ENCODE results near the gene CMC2. TPM values are rescaled to one million over a fixed set of nuclear protein-coding genes. Genes with fewer than 3 reads are reported as not detected.

CMC2 gene
- polyA plus RNA-seq, 1 donor from 2014 or later = 172 TPM

DNA sequence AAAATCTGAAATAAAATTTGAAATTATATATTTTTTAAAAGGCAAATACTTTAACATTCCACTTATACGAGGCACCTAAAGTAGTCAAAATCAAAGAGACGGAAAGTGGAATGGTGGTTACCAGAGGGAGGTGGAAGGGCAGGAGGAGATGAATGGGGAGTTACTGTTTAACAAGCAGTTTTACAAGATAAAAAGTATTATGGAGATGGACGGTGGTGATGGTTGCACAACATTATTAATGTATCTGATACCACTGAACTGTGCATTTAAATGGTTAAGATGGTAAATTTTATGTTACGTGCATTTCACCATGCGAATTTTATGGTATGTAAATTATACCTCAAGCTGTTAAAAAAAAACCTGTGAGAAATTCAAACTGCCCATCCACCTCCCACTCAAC lies 5.4 kb downstream of the CMC2 start:
- H2AFZ ChIP-seq (ENCODE audit: low read depth, low read length) = no peak overlapping the region
- no peaks in the 10 kb centered on the region for H3K36me3 ChIP-seq (ENCODE audit: insufficient read depth, low read length)
- no peaks in the 10 kb centered on the region for H3F3A ChIP-seq (ENCODE audit: insufficient read depth, low read length, poor library complexity, severe bottlenecking)
- H3K9me3 ChIP-seq (ENCODE audit: low read length) = no peaks in the 10 kb centered on the region
- no peaks in the 10 kb centered on the region for H3K9me2 ChIP-seq (ENCODE audit: insufficient read depth, low read length)
- no peaks in the 10 kb centered on the region for H3K27me3 ChIP-seq (ENCODE audit: insufficient read depth, low read depth, low read length)
- no peak overlapping the region for H3K4me3 ChIP-seq (ENCODE audit: low read length)
- H4K20me1 ChIP-seq (ENCODE audit: insufficient read depth) = no peaks in the 10 kb centered on the region
- no peak overlapping the region for H3K27ac ChIP-seq (ENCODE audit: low read length)
- TF ChIP-seq RAD21 (conservative IDR thresholded peaks at IDR 0.05) (no peak), TAF1 (IDR thresholded peaks at IDR 0.05; ENCODE audit: low read depth) (no peak), EP300 (conservative IDR thresholded peaks at IDR 0.05; ENCODE audit: poor library complexity, severe bottlenecking) (no peak)
- no peak overlapping the region for H3K4me2 ChIP-seq (ENCODE audit: low read length)
- H3K79me2 ChIP-seq (replicated peaks; ENCODE audit: insufficient read depth, low read length) = peaks cover 61% of the 10 kb centered on the region
- H3K9ac ChIP-seq (ENCODE audit: low read length) = no peak overlapping the region

DNA sequence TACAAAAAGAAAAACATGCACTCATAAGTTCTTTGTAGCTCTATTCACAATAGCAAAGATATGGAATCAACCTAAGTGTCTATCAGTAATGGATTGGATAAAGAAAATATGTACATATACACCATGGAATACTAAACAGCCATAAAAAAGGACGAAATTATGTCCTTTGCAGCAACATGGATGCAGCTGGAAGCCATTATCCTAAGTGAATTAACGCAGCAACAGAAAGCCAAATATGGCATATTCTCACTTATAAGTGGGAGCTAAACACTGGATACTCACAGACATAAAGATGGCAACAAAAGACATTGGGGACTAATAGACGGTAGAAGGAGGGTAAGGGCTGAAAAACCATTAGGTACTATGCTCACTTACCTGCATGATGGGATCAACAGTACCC lies 5.8 kb downstream of the CMC2 start:
- TF ChIP-seq, protein P1, sequence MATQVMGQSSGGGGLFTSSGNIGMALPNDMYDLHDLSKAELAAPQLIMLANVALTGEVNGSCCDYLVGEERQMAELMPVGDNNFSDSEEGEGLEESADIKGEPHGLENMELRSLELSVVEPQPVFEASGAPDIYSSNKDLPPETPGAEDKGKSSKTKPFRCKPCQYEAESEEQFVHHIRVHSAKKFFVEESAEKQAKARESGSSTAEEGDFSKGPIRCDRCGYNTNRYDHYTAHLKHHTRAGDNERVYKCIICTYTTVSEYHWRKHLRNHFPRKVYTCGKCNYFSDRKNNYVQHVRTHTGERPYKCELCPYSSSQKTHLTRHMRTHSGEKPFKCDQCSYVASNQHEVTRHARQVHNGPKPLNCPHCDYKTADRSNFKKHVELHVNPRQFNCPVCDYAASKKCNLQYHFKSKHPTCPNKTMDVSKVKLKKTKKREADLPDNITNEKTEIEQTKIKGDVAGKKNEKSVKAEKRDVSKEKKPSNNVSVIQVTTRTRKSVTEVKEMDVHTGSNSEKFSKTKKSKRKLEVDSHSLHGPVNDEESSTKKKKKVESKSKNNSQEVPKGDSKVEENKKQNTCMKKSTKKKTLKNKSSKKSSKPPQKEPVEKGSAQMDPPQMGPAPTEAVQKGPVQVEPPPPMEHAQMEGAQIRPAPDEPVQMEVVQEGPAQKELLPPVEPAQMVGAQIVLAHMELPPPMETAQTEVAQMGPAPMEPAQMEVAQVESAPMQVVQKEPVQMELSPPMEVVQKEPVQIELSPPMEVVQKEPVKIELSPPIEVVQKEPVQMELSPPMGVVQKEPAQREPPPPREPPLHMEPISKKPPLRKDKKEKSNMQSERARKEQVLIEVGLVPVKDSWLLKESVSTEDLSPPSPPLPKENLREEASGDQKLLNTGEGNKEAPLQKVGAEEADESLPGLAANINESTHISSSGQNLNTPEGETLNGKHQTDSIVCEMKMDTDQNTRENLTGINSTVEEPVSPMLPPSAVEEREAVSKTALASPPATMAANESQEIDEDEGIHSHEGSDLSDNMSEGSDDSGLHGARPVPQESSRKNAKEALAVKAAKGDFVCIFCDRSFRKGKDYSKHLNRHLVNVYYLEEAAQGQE (IDR thresholded peaks at IDR 0.05; ENCODE audit: borderline replicate concordance) = no peak
- TF ChIP-seq SMC3 (conservative IDR thresholded peaks at IDR 0.05; ENCODE audit: poor library complexity) = no peak
- TF ChIP-seq RAD21 (conservative IDR thresholded peaks at IDR 0.05) = no peak

DNA sequence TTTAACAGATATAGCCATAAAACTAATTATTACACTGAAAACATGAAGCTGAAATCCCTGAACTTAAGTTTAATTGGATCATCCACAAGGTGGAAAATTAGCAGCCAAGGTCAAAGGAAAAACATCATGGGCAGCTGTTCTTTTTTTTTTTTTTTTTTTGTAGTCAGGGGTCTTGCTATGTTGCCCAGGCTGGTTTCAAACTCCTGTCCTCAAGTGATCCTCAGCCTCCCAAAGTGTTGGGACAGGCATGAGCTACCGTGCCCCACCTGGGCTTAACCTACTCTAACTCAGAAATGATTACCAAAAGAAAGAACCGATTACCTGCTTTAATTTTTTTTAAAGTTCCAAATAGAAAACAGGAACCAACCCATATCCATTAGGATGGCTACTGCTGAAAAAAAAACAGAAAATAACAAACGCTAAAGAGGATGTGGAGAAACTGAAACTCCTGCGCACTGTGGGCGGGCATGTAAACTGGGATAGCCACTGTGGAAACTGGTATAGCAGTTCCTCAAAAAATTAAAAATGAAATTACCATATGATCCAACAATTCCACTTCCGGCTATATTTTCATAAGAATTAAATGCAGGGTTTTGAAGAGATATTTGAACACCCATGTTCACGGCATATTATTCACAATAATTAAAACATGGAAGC lies 8.6 kb downstream of the CMC2 start:
- Histone ChIP-seq H2AFZ (ENCODE audit: low read depth, low read length) (no peak overlapping the region), H3K4me2 (ENCODE audit: low read length) (no peak overlapping the region), H3K27ac (ENCODE audit: low read length) (no peak overlapping the region), H3K36me3 (ENCODE audit: insufficient read depth, low read length) (no peaks in the 10 kb centered on the region), H3F3A (ENCODE audit: insufficient read depth, low read length, poor library complexity, severe bottlenecking) (no peaks in the 10 kb centered on the region), H3K9me2 (ENCODE audit: insufficient read depth, low read length) (no peaks in the 10 kb centered on the region), H4K20me1 (ENCODE audit: insufficient read depth) (no peaks in the 10 kb centered on the region), H3K4me3 (ENCODE audit: low read length) (no peak overlapping the region), H3K27me3 (ENCODE audit: insufficient read depth, low read depth, low read length) (no peaks in the 10 kb centered on the region), H3K9me3 (ENCODE audit: low read length) (no peaks in the 10 kb centered on the region), H3K79me2 (replicated peaks; ENCODE audit: insufficient read depth, low read length) (peaks cover 32% of the 10 kb centered on the region), H3K9ac (ENCODE audit: low read length) (no peak overlapping the region)
- TF ChIP-seq POLR2AphosphoS5 (IDR thresholded peaks at IDR 0.05) = no peak
- TF ChIP-seq TAF1 (IDR thresholded peaks at IDR 0.05; ENCODE audit: low read depth) = no peak
- TF ChIP-seq EZH2 (IDR thresholded peaks at IDR 0.05; ENCODE audit: borderline replicate concordance, insufficient read depth, low read length, poor library complexity, severe bottlenecking) = no peak
- no peak for TF ChIP-seq RAD21 (conservative IDR thresholded peaks at IDR 0.05)
- TF ChIP-seq, protein P2, sequence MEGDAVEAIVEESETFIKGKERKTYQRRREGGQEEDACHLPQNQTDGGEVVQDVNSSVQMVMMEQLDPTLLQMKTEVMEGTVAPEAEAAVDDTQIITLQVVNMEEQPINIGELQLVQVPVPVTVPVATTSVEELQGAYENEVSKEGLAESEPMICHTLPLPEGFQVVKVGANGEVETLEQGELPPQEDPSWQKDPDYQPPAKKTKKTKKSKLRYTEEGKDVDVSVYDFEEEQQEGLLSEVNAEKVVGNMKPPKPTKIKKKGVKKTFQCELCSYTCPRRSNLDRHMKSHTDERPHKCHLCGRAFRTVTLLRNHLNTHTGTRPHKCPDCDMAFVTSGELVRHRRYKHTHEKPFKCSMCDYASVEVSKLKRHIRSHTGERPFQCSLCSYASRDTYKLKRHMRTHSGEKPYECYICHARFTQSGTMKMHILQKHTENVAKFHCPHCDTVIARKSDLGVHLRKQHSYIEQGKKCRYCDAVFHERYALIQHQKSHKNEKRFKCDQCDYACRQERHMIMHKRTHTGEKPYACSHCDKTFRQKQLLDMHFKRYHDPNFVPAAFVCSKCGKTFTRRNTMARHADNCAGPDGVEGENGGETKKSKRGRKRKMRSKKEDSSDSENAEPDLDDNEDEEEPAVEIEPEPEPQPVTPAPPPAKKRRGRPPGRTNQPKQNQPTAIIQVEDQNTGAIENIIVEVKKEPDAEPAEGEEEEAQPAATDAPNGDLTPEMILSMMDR (IDR thresholded peaks at IDR 0.05; ENCODE audit: poor library complexity, severe bottlenecking) = no peak
- no peak for TF ChIP-seq MXI1 (conservative IDR thresholded peaks at IDR 0.05; ENCODE audit: poor library complexity, severe bottlenecking)
- no peak for TF ChIP-seq SMC3 (conservative IDR thresholded peaks at IDR 0.05; ENCODE audit: poor library complexity)
- no peak for TF ChIP-seq EP300 (conservative IDR thresholded peaks at IDR 0.05; ENCODE audit: poor library complexity, severe bottlenecking)
- TF ChIP-seq, protein P1 (IDR thresholded peaks at IDR 0.05; ENCODE audit: borderline replicate concordance) = no peak

More for the DNA sequence above, 5.8 kb downstream of the CMC2 start:
- Histone ChIP-seq H3K4me2 (ENCODE audit: low read length) (no peak overlapping the region), H3K9me2 (ENCODE audit: insufficient read depth, low read length) (no peaks in the 10 kb centered on the region), H3K27me3 (ENCODE audit: insufficient read depth, low read depth, low read length) (no peaks in the 10 kb centered on the region), H3K4me3 (ENCODE audit: low read length) (no peak overlapping the region), H3K36me3 (ENCODE audit: insufficient read depth, low read length) (no peaks in the 10 kb centered on the region), H3K9me3 (ENCODE audit: low read length) (no peaks in the 10 kb centered on the region), H3F3A (ENCODE audit: insufficient read depth, low read length, poor library complexity, severe bottlenecking) (no peaks in the 10 kb centered on the region), H3K79me2 (replicated peaks; ENCODE audit: insufficient read depth, low read length) (peaks cover 58% of the 10 kb centered on the region), H3K9ac (ENCODE audit: low read length) (no peak overlapping the region), H2AFZ (ENCODE audit: low read depth, low read length) (no peak overlapping the region), H4K20me1 (ENCODE audit: insufficient read depth) (no peaks in the 10 kb centered on the region), H3K27ac (ENCODE audit: low read length) (no peak overlapping the region)
